ENCODE data around the gene TLL1.

The TLL1 gene

DNA sequence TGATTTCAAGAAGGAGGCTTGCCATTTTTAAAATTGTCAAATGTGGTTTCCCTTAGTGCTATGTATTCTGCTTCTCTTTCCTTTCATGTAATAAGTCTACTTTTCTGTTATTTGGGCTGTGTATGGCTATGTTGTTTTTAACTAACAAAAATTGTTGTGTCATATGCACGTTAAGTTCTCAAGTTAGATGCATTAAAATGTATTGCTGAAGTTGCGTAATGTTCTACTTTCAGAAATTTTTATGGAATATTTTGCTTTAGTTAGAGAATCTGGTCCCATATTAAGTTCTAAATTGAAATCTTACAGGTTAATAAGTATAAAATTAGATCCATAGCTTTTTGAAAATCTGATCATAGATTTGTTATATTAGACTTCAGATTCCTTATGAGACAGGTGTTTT, 133.2 kb downstream of the TLL1 start:
- no peak overlapping the region for H3K4me3 ChIP-seq (ENCODE audit: low read depth, low read length)
- TF ChIP-seq CTCF (IDR thresholded peaks at IDR 0.05; ENCODE audit: low read depth, low read length) = no peak
- no peaks in the 10 kb centered on the region for H3K4me1 ChIP-seq
- H3K9me3 ChIP-seq = no peaks in the 10 kb centered on the region
- DNase-seq = no peak
- peaks cover 6% of the 10 kb centered on the region; the same call in 1 of the 2 replicates for H3K27me3 ChIP-seq
- H3K36me3 ChIP-seq = no peaks in the 10 kb centered on the region

DNA sequence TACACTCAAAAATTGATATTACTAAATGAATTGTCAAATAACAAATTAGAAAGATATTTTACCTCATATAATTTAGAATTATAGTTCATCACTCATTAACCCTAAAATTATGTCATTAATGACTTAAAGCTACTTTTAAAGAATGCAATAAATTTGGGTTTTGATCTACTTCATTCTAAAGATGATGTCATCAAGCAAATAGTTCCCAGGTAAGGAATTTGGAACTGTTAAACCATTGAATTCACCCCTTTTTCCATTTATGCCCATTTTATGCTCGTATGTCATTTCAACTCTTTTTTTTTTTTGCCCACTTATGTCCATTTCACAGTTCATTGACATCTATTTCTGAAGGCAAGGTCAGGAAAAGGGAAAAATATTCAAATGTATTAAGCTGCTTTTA, 135.5 kb downstream of the TLL1 start:
- H3K4me1 ChIP-seq = no peaks in the 10 kb centered on the region
- H3K27me3 ChIP-seq = peaks cover 6% of the 10 kb centered on the region; the same call in 1 of the 2 replicates
- H3K36me3 ChIP-seq = no peaks in the 10 kb centered on the region
- DNase-seq = no peak
- H3K4me3 ChIP-seq (ENCODE audit: low read depth, low read length) = no peak overlapping the region
- no peak for TF ChIP-seq CTCF (IDR thresholded peaks at IDR 0.05; ENCODE audit: low read depth, low read length)
- H3K9me3 ChIP-seq = no peaks in the 10 kb centered on the region

GRCh38 chr4:166012129-166013030, 139.3 kb downstream of the TLL1 start:
- Histone ChIP-seq H3K36me3 (no peaks in the 10 kb centered on the region), H3K4me1 (no peaks in the 10 kb centered on the region), H3K9me3 (no peaks in the 10 kb centered on the region), H3K4me3 (ENCODE audit: low read depth, low read length) (no peak overlapping the region), H3K27me3 (peaks cover 3% of the 10 kb centered on the region; the same call in 1 of the 2 replicates)
- DNase-seq = no peak
- no peak for TF ChIP-seq CTCF (IDR thresholded peaks at IDR 0.05; ENCODE audit: low read depth, low read length)

GRCh38 chr4:166014411-166014810, 141.4 kb downstream of the TLL1 start:
- no peak for TF ChIP-seq CTCF (IDR thresholded peaks at IDR 0.05; ENCODE audit: low read depth, low read length)

GRCh38 chr4:166017804-166018203, 144.8 kb downstream of the TLL1 start:
- no peaks in the 10 kb centered on the region for H3K36me3 ChIP-seq
- no peaks in the 10 kb centered on the region for H3K4me1 ChIP-seq
- DNase-seq = no peak
- no peaks in the 10 kb centered on the region for H3K9me3 ChIP-seq
- H3K27me3 ChIP-seq = no peaks in the 10 kb centered on the region
- TF ChIP-seq CTCF (IDR thresholded peaks at IDR 0.05; ENCODE audit: low read depth, low read length) = no peak
- no peak overlapping the region for H3K4me3 ChIP-seq (ENCODE audit: low read depth, low read length)

More at GRCh38 chr4:166014411-166014810, 141.4 kb downstream of the TLL1 start:
- Histone ChIP-seq H3K27me3 (no peaks in the 10 kb centered on the region), H3K4me1 (no peaks in the 10 kb centered on the region), H3K9me3 (no peaks in the 10 kb centered on the region), H3K4me3 (ENCODE audit: low read depth, low read length) (no peak overlapping the region), H3K36me3 (no peaks in the 10 kb centered on the region)
- DNase-seq = no peak
